Neural cell (in vitro differentiated cells): Measurements from ENCODE around the gene B4GALT5.

Experiments used
- MXI1 ChIP-seq: fragments of 450-650 bp; conservative IDR thresholded peaks from 2 replicates; pipeline ENCODE4 v1.6.1; 2014; ENCODE audit warnings: antibody characterized with exemption, mild to moderate bottlenecking; ENCODE audit not compliant: poor library complexity, severe bottlenecking
- TF ChIP-seq, protein P1 (sequence below): fragments of 450-650 bp; IDR thresholded peaks from 2 replicates; pipeline ENCODE4 v1.5.1; 2014; ENCODE audit warnings: antibody characterized with exemption, mild to moderate bottlenecking, moderate library complexity; ENCODE audit not compliant: poor library complexity, severe bottlenecking

DNA sequence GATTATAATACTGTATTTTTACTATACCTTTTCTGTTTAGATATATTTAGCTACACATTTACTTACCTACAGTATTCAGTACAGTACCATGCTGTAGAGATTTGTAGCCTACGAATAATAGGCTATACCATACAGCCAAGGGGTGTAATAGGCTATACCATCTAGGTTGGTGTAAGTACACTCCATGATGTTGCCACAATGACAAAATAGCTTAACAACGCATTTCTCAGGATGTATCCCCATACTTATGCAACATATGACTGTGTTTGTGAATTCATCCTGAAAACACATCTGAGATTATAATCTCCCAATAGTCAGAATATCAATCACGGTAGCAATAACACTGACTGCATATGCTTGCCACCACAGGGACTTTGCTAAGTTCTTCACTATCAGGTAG lies 20.7 kb downstream of the B4GALT5 start:
- TF ChIP-seq, protein P1, sequence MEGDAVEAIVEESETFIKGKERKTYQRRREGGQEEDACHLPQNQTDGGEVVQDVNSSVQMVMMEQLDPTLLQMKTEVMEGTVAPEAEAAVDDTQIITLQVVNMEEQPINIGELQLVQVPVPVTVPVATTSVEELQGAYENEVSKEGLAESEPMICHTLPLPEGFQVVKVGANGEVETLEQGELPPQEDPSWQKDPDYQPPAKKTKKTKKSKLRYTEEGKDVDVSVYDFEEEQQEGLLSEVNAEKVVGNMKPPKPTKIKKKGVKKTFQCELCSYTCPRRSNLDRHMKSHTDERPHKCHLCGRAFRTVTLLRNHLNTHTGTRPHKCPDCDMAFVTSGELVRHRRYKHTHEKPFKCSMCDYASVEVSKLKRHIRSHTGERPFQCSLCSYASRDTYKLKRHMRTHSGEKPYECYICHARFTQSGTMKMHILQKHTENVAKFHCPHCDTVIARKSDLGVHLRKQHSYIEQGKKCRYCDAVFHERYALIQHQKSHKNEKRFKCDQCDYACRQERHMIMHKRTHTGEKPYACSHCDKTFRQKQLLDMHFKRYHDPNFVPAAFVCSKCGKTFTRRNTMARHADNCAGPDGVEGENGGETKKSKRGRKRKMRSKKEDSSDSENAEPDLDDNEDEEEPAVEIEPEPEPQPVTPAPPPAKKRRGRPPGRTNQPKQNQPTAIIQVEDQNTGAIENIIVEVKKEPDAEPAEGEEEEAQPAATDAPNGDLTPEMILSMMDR, result no peak
- no peak for TF ChIP-seq MXI1
